GM12864 (cell line): Measurements from ENCODE around the gene PNPLA8.

Source experiments
- DNase-seq: peaks from one replicate; pipeline ENCODE4 v3.0.0-alpha.2; 2011; ENCODE audit warnings: low read depth
- H3K4me3 ChIP-seq: 2 replicates; pipeline ENCODE4 v1.5.1; 2011; ENCODE audit warnings: mild to moderate bottlenecking, low read depth, low read length, control low read depth
- CTCF ChIP-seq: IDR thresholded peaks from 2 replicates; pipeline ENCODE4 v1.5.1; 2011; ENCODE audit warnings: low read depth, mild to moderate bottlenecking, moderate library complexity, low read length, control low read depth, inconsistent platforms; ENCODE audit errors: missing control alignments

Gene PNPLA8

GRCh38 chr7:108453320-108453719, 72.6 kb downstream of the PNPLA8 start:
- DNase-seq, result no peak
- H3K4me3 ChIP-seq, result no peak overlapping the region
- TF ChIP-seq CTCF, result no peak

- H3K4me3 ChIP-seq, result no peak overlapping the region
- peak; percentile 10 for DNase-seq
- peak; percentile 55 for TF ChIP-seq CTCF
Observed at GRCh38 chr7:108452707-108453106, 73.2 kb downstream of the PNPLA8 start.

- H3K4me3 ChIP-seq, result no peak overlapping the region
- no peak for TF ChIP-seq CTCF
- DNase-seq, result no peak
Observed at GRCh38 chr7:108451296-108451848, 74.6 kb downstream of the PNPLA8 start.

GRCh38 chr7:108450160-108450559, 75.8 kb downstream of the PNPLA8 start:
- TF ChIP-seq CTCF, result no peak
- DNase-seq, result no peak
- H3K4me3 ChIP-seq, result no peak overlapping the region

- no peak overlapping the region for H3K4me3 ChIP-seq
- no peak for TF ChIP-seq CTCF
- no peak for DNase-seq
Observed at GRCh38 chr7:108449521-108449920, 76.4 kb downstream of the PNPLA8 start.

- no peak for TF ChIP-seq CTCF
- H3K4me3 ChIP-seq, result no peak overlapping the region
- DNase-seq, result no peak
Observed at GRCh38 chr7:108448584-108449505, 77.1 kb downstream of the PNPLA8 start.
